Measurements from ENCODE around the gene LTBP1. TPM values are rescaled to one million over a fixed set of nuclear protein-coding genes. Genes with fewer than 3 reads are reported as not detected.

Gene LTBP1
- total and polyA plus RNA-seq, 2 of the 13 experiments (the other 11 are each of a cell fraction or from before 2014, with no cell fraction given): 0.12 to 0.22 TPM

DNA sequence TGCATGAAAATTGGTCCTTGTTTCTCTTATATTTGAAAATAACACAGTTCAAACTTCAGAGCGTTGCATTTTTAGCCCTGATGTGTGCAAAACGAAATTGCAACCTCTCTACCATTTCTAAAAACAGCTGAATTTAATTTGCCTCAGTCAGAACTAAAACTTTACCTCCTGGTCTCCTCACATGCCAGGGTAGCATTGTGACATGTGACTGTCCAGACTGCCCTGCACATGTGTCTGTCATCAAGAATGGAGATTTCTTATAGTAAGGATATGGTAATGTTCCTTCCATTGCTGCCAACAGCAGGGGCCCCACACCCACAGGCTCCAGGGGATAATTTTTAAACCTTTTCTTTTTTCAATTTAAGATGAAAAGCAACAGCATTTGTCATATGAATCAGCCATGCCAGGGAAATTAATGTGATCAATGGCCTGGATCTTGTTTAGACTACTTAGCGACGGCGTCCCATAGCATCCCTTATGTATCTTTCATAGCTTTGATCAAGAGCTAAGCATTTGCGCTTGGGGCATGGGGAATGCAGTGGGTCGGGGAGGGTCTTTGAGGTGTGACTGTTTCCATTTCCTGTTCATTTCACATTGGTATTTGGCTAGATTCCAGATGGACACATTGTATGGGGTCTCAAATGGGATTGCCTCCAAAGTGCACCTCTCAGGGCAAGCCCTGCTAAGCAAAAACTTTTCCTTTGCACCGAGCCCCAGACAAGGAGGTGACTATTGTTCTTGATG lies 437.3 kb downstream of the LTBP1 start:
- no peak overlapping the region for H3K27ac ChIP-seq (ENCODE audit: extremely low read length, insufficient read depth, low read length)
- intact Hi-C loops (cut with micrococcal nuclease; ENCODE audit: unreplicated experiment): loop anchor here (5.0 kb wide), 1 partner anchor 58 kb away; no protein-coding TSS in a partner anchor

More for the DNA sequence above, 437.3 kb downstream of the LTBP1 start:
- H2AFZ ChIP-seq (ENCODE audit: low read length): no peak overlapping the region
- peaks cover 1 to 25% of the 10 kb centered on the region in 2 experiments; a peak in 3 of 5 replicates for H3K27me3 ChIP-seq (ENCODE audit: control insufficient read depth in 1 of 2, insufficient read depth in 2 of 2, low read length in 2 of 2)
- no peaks in the 10 kb centered on the region for H4K20me1 ChIP-seq (ENCODE audit: insufficient read depth, low read length)
- ChIA-PET CTCF (ENCODE audit: low intra/inter-chr PET ratio, low total read pairs) (no interaction called here), POLR2A (no interaction called here)
- H3K4me1 ChIP-seq (ENCODE audit: insufficient read depth, low read length): no peaks in the 10 kb centered on the region
- no peaks in the 10 kb centered on the region for H3K9me3 ChIP-seq (ENCODE audit: low read length)
- in situ Hi-C loops (cut with HindIII; ENCODE audit: extremely low pct_ligation_motif_present, low pct_unique_long_range_greater_than_20kb): no loop called here
- ATAC-seq: no peak
- TF ChIP-seq, protein P1, sequence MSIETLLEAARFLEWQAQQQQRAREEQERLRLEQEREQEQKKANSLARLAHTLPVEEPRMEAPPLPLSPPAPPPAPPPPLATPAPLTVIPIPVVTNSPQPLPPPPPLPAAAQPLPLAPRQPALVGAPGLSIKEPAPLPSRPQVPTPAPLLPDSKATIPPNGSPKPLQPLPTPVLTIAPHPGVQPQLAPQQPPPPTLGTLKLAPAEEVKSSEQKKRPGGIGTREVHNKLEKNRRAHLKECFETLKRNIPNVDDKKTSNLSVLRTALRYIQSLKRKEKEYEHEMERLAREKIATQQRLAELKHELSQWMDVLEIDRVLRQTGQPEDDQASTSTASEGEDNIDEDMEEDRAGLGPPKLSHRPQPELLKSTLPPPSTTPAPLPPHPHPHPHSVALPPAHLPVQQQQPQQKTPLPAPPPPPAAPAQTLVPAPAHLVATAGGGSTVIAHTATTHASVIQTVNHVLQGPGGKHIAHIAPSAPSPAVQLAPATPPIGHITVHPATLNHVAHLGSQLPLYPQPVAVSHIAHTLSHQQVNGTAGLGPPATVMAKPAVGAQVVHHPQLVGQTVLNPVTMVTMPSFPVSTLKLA (IDR thresholded peaks at IDR 0.05): peak; percentile 23; the same call in 1 of the 2 replicates
- TF ChIP-seq, protein P2, sequence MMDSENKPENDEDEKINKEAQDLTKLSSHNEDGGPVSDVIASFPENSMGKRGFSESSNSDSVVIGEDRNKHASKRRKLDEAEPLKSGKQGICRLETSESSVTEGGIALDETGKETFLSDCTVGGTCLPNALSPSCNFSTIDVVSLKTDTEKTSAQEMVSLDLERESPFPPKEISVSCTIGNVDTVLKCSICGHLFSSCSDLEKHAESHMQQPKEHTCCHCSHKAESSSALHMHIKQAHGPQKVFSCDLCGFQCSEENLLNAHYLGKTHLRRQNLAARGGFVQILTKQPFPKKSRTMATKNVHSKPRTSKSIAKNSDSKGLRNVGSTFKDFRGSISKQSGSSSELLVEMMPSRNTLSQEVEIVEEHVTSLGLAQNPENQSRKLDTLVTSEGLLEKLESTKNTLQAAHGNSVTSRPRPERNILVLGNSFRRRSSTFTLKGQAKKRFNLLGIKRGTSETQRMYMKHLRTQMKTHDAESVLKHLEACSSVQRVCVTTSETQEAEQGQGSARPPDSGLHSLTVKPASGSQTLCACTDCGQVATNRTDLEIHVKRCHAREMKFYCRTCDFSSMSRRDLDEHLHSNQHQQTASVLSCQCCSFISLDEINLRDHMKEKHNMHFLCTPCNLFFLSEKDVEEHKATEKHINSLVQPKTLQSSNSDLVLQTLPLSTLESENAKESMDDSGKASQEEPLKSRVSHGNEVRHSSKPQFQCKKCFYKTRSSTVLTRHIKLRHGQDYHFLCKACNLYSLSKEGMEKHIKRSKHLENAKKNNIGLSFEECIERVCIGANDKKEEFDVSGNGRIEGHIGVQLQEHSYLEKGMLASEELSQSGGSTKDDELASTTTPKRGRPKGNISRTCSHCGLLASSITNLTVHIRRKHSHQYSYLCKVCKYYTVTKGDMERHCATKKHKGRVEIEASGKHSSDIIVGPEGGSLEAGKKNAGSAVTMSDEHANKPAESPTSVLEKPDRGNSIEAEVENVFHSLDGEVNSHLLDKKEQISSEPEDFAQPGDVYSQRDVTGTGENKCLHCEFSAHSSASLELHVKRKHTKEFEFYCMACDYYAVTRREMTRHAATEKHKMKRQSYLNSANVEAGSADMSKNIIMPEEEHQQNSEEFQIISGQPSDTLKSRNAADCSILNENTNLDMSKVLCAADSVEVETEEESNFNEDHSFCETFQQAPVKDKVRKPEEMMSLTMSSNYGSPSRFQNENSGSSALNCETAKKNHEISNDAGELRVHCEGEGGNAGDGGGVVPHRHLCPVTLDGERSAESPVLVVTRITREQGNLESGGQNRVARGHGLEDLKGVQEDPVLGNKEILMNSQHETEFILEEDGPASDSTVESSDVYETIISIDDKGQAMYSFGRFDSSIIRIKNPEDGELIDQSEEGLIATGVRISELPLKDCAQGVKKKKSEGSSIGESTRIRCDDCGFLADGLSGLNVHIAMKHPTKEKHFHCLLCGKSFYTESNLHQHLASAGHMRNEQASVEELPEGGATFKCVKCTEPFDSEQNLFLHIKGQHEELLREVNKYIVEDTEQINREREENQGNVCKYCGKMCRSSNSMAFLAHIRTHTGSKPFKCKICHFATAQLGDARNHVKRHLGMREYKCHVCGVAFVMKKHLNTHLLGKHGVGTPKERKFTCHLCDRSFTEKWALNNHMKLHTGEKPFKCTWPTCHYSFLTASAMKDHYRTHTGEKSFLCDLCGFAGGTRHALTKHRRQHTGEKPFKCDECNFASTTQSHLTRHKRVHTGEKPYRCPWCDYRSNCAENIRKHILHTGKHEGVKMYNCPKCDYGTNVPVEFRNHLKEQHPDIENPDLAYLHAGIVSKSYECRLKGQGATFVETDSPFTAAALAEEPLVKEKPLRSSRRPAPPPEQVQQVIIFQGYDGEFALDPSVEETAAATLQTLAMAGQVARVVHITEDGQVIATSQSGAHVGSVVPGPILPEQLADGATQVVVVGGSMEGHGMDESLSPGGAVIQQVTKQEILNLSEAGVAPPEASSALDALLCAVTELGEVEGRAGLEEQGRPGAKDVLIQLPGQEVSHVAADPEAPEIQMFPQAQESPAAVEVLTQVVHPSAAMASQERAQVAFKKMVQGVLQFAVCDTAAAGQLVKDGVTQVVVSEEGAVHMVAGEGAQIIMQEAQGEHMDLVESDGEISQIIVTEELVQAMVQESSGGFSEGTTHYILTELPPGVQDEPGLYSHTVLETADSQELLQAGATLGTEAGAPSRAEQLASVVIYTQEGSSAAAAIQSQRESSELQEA (CRISPR knock-in tag; IDR thresholded peaks at IDR 0.05; ENCODE audit: not compliant biosample characterization): no peak
- H3K79me2 ChIP-seq (ENCODE audit: insufficient read depth, low read length): no peaks in the 10 kb centered on the region
- BruUV-seq (replicated peaks): no TSS peak
- no peak overlapping the region for H3K9ac ChIP-seq (ENCODE audit: insufficient read depth, low read depth, low read length)
- DNase-seq (ENCODE audit: low spot score): no peak
- no peak overlapping the region for H3K4me3 ChIP-seq (replicated peaks in 1 of 3; ENCODE audit: insufficient read depth in 1 of 3, low read depth in 2 of 3, low read length in 3 of 3)
- H3K4me2 ChIP-seq (ENCODE audit: low read depth, low read length): no peak overlapping the region
- no peaks in the 10 kb centered on the region for H3K36me3 ChIP-seq (replicated peaks in 1 of 2; ENCODE audit: control insufficient read depth in 1 of 2, insufficient read depth in 2 of 2, low read length in 2 of 2)
- no peak for FAIRE-seq
- 41% methylated on average over 8 of the region's 8 CpGs for WGBS (ENCODE audit: low lambda C conversion rate)

Measured in HepG2 (cell line).